Astrocyte (in vitro differentiated cells and primary cell): Measurements from ENCODE around the gene NSUN6. TPM values are rescaled to one million over a fixed set of nuclear protein-coding genes. Genes with fewer than 3 reads are reported as not detected.
"Not testable (repeated sequence)": the region's sequence is repeated elsewhere in the genome, so short reads cannot be mapped to it uniquely, and the experiment has no call there.

ENCODE experiments used
- DNase-seq: peaks from one replicate; pipeline ENCODE4 v3.0.0-alpha.2; 2010; ENCODE audit warnings: low read depth
- FAIRE-seq: peaks from 2 replicates; lab custom pipeline; 2011; peaks lifted over from hg19 to GRCh38; lab: Jason Lieb, UNC
- H2AFZ ChIP-seq: 2 replicates; pipeline ENCODE4 v1.6.0; 2012; ENCODE audit warnings: low read depth, low read length, inconsistent platforms
- H3K27ac ChIP-seq: 2 replicates; pipeline ENCODE4 v1.5.1; 2011; ENCODE audit warnings: low read depth, low read length, inconsistent platforms
- H3K27me3 ChIP-seq: 2 replicates; pipeline ENCODE4 v1.6.0; 2011; ENCODE audit warnings: low read length, inconsistent platforms; ENCODE audit not compliant: insufficient read depth
- H3K36me3 ChIP-seq: 2 replicates; pipeline ENCODE4 v1.5.1; 2011; ENCODE audit warnings: low read length, inconsistent platforms; ENCODE audit not compliant: insufficient read depth
- H3K4me1 ChIP-seq: 2 replicates; pipeline ENCODE4 v1.5.1; 2011; ENCODE audit warnings: low read length, inconsistent platforms; ENCODE audit not compliant: insufficient read depth
- H3K4me2 ChIP-seq: 2 replicates; pipeline ENCODE4 v1.6.0; 2012; ENCODE audit warnings: low read length, inconsistent platforms
- H3K4me3 ChIP-seq: 2 replicates; pipeline ENCODE4 v1.5.1; 2011; ENCODE audit warnings: low read depth, mild to moderate bottlenecking, low read length, inconsistent platforms; ENCODE audit not compliant: insufficient read depth
- H3K79me2 ChIP-seq: 2 replicates; pipeline ENCODE4 v1.6.0; 2012; ENCODE audit warnings: mild to moderate bottlenecking, low read length, inconsistent platforms; ENCODE audit not compliant: insufficient read depth
- H3K9ac ChIP-seq: 2 replicates; pipeline ENCODE4 v1.6.0; 2012; ENCODE audit warnings: mild to moderate bottlenecking, low read length, inconsistent platforms
- H3K9me3 ChIP-seq: 2 replicates; pipeline ENCODE4 v1.5.1; 2012; ENCODE audit warnings: low read depth, mild to moderate bottlenecking, low read length, inconsistent platforms; ENCODE audit not compliant: insufficient read depth
- H4K20me1 ChIP-seq: 2 replicates; pipeline ENCODE4 v1.6.0; 2012; ENCODE audit warnings: low read length, inconsistent platforms; ENCODE audit not compliant: insufficient read depth
- H3K27ac Mint-ChIP-seq: one replicate; pipeline ENCODE4 v1.8.0; 2021; ENCODE audit warnings: mild to moderate bottlenecking, mixed read lengths; ENCODE audit not compliant: unreplicated experiment
- H3K27me3 Mint-ChIP-seq: one replicate; pipeline ENCODE4 v1.8.0; 2021; ENCODE audit warnings: low read depth, mixed read lengths; ENCODE audit not compliant: unreplicated experiment
- H3K36me3 Mint-ChIP-seq: one replicate; pipeline ENCODE4 v1.8.0; 2021; ENCODE audit warnings: low read depth, mixed read lengths; ENCODE audit not compliant: unreplicated experiment
- H3K4me1 Mint-ChIP-seq: one replicate; pipeline ENCODE4 v1.8.0; 2021; ENCODE audit warnings: low read depth, mixed read lengths; ENCODE audit not compliant: unreplicated experiment
- H3K4me3 Mint-ChIP-seq: one replicate; pipeline ENCODE4 v1.8.0; 2021; ENCODE audit warnings: mild to moderate bottlenecking, moderate library complexity, mixed read lengths; ENCODE audit not compliant: unreplicated experiment
- H3K9me3 Mint-ChIP-seq: one replicate; pipeline ENCODE4 v1.8.0; 2021; ENCODE audit warnings: mild to moderate bottlenecking, mixed read lengths; ENCODE audit not compliant: unreplicated experiment
- CTCF ChIP-seq: IDR thresholded peaks from 2 replicates; pipeline ENCODE4 v1.5.1; 2011; ENCODE audit warnings: low read depth, mild to moderate bottlenecking, inconsistent platforms, low read length, moderate library complexity; ENCODE audit not compliant: insufficient read depth
- EZH2 ChIP-seq: IDR thresholded peaks from 2 replicates; pipeline ENCODE4 v1.6.1; 2012; ENCODE audit warnings: mild to moderate bottlenecking, low read length, inconsistent platforms; ENCODE audit not compliant: insufficient read depth
- total RNA-seq: library from RNA; stranded (reverse); gene quantifications from 2 replicates; pipeline ENCODE4 v1.2.1, GENCODE V29; 2021

Gene NSUN6
- total RNA-seq, 1 donor from 2014 or later: 7.3 TPM

- H3K4me3 Mint-ChIP-seq: no peak overlapping the region
- peaks cover 3% of the 10 kb centered on the region for H3K4me1 Mint-ChIP-seq
- H3K9me3 ChIP-seq: no peaks in the 10 kb centered on the region
- TF ChIP-seq EZH2 (no peak), CTCF (no peak)
- peaks cover 5% of the 10 kb centered on the region for H3K4me1 ChIP-seq
- no peak overlapping the region for H3K9ac ChIP-seq
- DNase-seq (no peak), FAIRE-seq (no peak)
- H3K9me3 Mint-ChIP-seq: peaks cover 3% of the 10 kb centered on the region
- no peak overlapping the region for H2AFZ ChIP-seq
- H3K27me3 ChIP-seq: no peaks in the 10 kb centered on the region
- H3K27ac Mint-ChIP-seq: no peak overlapping the region
- no peaks in the 10 kb centered on the region for H3K36me3 Mint-ChIP-seq
- H3K27ac ChIP-seq: no peak overlapping the region
- no peaks in the 10 kb centered on the region for H4K20me1 ChIP-seq
- peaks cover 5% of the 10 kb centered on the region for H3K36me3 ChIP-seq
- H3K79me2 ChIP-seq: peaks cover 24% of the 10 kb centered on the region
- no peak overlapping the region for H3K4me3 ChIP-seq
- no peaks in the 10 kb centered on the region for H3K27me3 Mint-ChIP-seq
- no peak overlapping the region for H3K4me2 ChIP-seq
Measured at GRCh38 chr10:18647151-18647550, 4.2 kb downstream of the NSUN6 start.

GRCh38 chr10:18639719-18640118 lies 11.7 kb downstream of the NSUN6 start:
- not testable (repeated sequence) for FAIRE-seq

GRCh38 chr10:18637400-18637799 lies 14.0 kb downstream of the NSUN6 start:
- H3K27me3 ChIP-seq, H3K9ac ChIP-seq, H3K4me1 Mint-ChIP-seq, H4K20me1 ChIP-seq, H3K4me3 Mint-ChIP-seq, H3K36me3 ChIP-seq, DNase-seq, H3K27ac ChIP-seq, H3K36me3 Mint-ChIP-seq, FAIRE-seq, H3K9me3 ChIP-seq, H3K27ac Mint-ChIP-seq, H3K4me2 ChIP-seq, H3K4me1 ChIP-seq, H3K4me3 ChIP-seq, H3K9me3 Mint-ChIP-seq, H2AFZ ChIP-seq, H3K27me3 Mint-ChIP-seq, H3K79me2 ChIP-seq: not testable (repeated sequence)

More at GRCh38 chr10:18639719-18640118, 11.7 kb downstream of the NSUN6 start:
- H3K4me2 ChIP-seq, H3K36me3 Mint-ChIP-seq, H3K27me3 Mint-ChIP-seq, H3K9me3 ChIP-seq, H4K20me1 ChIP-seq, H3K9ac ChIP-seq, H3K36me3 ChIP-seq, DNase-seq, H3K4me3 Mint-ChIP-seq, H3K27ac ChIP-seq, H3K79me2 ChIP-seq, H3K9me3 Mint-ChIP-seq, H3K4me1 ChIP-seq, H3K27me3 ChIP-seq, H3K27ac Mint-ChIP-seq, H2AFZ ChIP-seq, H3K4me3 ChIP-seq, H3K4me1 Mint-ChIP-seq: not testable (repeated sequence)

GRCh38 chr10:18635995-18636394 lies 15.4 kb downstream of the NSUN6 start:
- Mint-ChIP-seq H3K4me1 (no peaks in the 10 kb centered on the region), H3K9me3 (peaks cover 2% of the 10 kb centered on the region), H3K36me3 (peaks cover 2% of the 10 kb centered on the region), H3K27ac (no peak overlapping the region), H3K4me3 (no peak overlapping the region), H3K27me3 (no peaks in the 10 kb centered on the region)
- no peaks in the 10 kb centered on the region for H4K20me1 ChIP-seq
- no peaks in the 10 kb centered on the region for H3K36me3 ChIP-seq
- H3K4me2 ChIP-seq: no peak overlapping the region
- FAIRE-seq (no peak), DNase-seq (no peak)
- no peak overlapping the region for H2AFZ ChIP-seq
- no peak overlapping the region for H3K9ac ChIP-seq
- no peak overlapping the region for H3K27ac ChIP-seq
- no peaks in the 10 kb centered on the region for H3K9me3 ChIP-seq
- no peaks in the 10 kb centered on the region for H3K27me3 ChIP-seq
- H3K4me1 ChIP-seq: no peaks in the 10 kb centered on the region
- H3K79me2 ChIP-seq: no peaks in the 10 kb centered on the region
- no peak overlapping the region for H3K4me3 ChIP-seq
- no peak for TF ChIP-seq CTCF
- no peak for TF ChIP-seq EZH2

GRCh38 chr10:18632500-18632899 lies 18.9 kb downstream of the NSUN6 start:
- H3K79me2 ChIP-seq, H3K27me3 ChIP-seq, FAIRE-seq, H3K9ac ChIP-seq, DNase-seq, H3K9me3 Mint-ChIP-seq, H3K9me3 ChIP-seq, H3K36me3 Mint-ChIP-seq, H3K27ac Mint-ChIP-seq, H3K36me3 ChIP-seq, H3K4me1 Mint-ChIP-seq, H3K4me1 ChIP-seq, H3K27ac ChIP-seq, H4K20me1 ChIP-seq, H2AFZ ChIP-seq, H3K27me3 Mint-ChIP-seq, H3K4me3 ChIP-seq, H3K4me3 Mint-ChIP-seq, H3K4me2 ChIP-seq: not testable (repeated sequence)
